Breast epithelium (tissue), 3 donors: ENCODE data around the gene DPPA2.

Experiments used
- CTCF ChIP-seq, 3 donors: fragments of 450-650 bp; IDR thresholded peaks; one replicate each; pipeline ENCODE4 v1.5.1; 2016 to 2017; ENCODE audit warnings: antibody characterized with exemption in 3 of 3, mild to moderate bottlenecking in 3 of 3, moderate library complexity in 3 of 3
- POLR2AphosphoS5 ChIP-seq, 3 donors: sonication (generic); formaldehyde crosslinking; IDR thresholded peaks; one replicate each; pipeline ENCODE4 v1.6.1; 2017; ENCODE audit warnings: antibody characterized with exemption in 3 of 3

DNA sequence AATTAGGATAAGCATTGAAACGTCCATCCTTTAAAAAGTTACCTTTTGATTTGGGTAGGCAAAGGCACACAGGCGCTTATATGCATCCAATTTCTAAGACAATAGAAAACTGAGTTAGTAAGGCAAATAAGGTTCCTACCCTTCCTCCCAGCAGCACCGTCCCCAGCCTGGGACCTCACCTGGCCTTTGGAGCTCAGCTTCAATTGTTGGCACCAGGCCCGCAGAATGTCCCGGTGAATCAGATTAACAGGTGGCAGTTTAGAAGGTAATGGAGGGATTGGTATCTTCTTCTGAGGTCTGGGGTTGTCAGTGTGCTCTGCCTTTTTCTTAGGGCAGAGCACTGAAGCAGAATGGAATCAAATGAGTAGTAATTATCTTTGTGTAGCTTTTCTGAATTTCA lies 15.4 kb upstream of the DPPA2 start:
- TF ChIP-seq POLR2AphosphoS5 (IDR thresholded peaks at IDR 0.05), result no peak
- TF ChIP-seq CTCF (IDR thresholded peaks at IDR 0.05), result no peak
